ENCODE results near the gene POLR2J3.
"Not testable (repeated sequence)": the region's sequence is repeated elsewhere in the genome, so short reads cannot be mapped to it uniquely, and the experiment has no call there.

Gene POLR2J3

DNA sequence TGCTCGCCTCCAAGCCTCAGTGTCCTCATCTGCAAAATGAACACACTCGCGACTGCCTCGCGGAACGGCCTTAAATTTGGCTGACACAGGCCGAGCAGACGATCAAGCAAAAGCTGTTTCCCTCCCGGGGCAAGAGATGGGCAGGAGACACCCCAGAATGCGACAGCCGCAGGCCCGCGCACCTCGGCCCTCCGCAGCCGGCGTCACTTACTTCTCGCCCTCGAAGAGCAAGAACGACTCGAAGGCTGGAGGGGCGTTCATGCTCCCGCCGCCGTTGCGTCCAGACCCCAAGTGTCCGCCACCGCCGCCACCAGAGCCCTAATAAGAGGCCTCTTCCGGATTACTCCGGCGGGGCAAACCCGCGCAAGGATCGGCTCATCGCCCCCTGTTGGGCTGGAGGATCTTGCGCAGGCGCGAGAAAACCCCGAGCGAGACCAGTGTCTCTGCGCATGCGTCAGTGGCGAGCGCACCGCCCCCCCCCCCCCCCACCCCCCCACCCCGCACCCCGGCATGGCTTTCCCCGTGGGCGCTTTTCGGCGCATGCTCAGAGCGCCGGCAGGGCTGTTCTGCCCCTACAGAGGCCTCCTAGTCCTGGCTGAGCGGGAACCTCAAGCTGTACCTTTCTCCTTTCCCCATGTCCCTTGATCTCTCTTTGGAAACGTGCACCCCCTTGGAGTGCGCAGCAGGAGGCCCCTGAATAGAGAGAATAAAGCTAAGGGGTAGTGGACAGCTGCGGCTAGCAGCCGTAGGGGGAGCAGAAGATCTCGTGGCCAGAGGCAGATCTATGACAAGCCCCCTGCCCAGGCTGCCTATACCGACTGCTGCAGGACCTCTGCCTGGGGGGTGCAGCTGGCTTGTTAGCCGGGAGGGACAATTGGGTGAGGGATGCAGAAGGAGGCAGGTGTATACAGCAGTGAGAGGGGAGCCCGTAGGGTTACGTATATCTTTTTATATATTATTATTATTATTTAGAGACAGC is at the start of gene POLR2J3:
Gene POLR2J3, minus strand, starts transcription at position 323 of the 979 bp plus-strand sequence. Its CDS starts 62 bp downstream, at position 261.
- peak; percentile 91 to 100 for DNase-seq (ENCODE audit: low read depth in 2 of 2)

DNA sequence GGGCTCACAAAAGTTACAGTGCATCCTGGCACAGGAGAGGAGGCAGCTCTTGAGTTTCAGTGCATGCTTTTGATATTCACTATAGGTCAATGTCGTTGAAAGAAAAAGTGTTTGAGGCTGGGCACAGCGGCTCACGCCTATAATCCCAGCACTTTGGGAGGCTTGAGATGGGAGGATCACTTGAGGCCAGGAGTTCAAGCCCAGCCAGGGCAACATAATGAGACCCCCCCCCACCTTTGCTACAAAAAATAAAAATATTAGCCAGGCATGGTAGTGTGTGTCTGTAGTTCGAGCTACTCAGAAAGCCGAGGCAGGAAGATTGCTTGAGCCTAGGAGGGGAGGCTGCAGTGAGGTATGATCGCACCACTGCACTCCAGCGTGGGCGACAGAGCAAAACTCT is 45.7 kb upstream of the POLR2J3 start:
- DNase-seq (ENCODE audit: low read depth in 2 of 2) = not testable (repeated sequence)

DNA sequence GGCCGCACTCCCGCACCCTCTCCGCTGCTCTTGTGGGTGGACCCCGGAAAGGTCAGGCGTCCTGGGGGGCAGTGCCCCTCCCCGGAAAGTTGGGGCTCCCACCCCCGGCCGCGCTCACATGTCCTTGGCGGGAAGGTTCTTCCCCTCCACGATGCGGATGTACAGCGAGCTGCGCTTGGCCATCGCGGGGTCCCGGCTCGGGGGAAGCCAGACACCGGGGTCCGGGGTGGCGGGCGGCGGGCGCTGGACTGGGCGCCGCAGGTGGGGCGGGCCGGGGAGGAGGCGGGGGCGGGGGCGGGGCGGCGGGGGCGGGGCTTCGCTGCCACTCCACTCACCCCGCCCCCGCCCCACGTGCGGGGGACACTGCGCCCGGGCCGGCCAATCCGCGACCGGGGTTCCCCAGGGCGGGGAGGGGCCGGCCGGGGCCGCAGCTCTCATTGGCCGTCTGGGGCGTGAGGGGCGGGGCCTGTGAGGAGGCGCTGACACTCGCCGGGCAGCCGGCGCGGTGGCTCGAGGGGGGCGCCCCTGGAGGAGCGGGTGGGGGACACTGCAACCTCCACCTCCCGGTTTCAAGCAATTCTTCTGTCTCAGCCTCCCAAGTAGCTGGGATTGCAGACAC is 44.2 kb upstream of the POLR2J3 start, which contains the start of gene RASA4:
Gene RASA4, minus strand, starts transcription at position 250 of the 619 bp plus-strand sequence. Its CDS starts 67 bp downstream, at position 183.
- not testable (repeated sequence) for DNase-seq (ENCODE audit: low read depth in 2 of 2)

DNA sequence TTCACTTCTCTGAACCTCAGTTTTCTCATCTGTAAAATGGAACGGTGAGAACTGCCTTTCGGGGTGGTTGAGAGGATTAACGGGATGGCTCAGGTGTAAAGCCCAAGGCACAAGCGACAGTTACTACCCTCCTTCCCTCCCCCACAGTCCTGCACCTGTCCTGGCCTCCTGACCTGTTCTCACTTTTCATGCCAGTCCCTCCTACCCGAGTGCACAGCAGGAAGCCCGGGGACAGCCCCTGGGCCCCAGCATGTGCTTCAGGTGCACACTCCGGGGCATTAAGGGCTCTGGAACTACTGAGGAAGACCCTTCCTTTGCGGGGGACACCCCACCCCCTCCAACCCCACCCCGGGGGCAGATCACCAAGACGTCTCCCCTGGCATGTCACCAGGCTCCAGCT is 43.5 kb upstream of the POLR2J3 start:
- DNase-seq (ENCODE audit: low read depth in 2 of 2) = not testable (repeated sequence)

DNA sequence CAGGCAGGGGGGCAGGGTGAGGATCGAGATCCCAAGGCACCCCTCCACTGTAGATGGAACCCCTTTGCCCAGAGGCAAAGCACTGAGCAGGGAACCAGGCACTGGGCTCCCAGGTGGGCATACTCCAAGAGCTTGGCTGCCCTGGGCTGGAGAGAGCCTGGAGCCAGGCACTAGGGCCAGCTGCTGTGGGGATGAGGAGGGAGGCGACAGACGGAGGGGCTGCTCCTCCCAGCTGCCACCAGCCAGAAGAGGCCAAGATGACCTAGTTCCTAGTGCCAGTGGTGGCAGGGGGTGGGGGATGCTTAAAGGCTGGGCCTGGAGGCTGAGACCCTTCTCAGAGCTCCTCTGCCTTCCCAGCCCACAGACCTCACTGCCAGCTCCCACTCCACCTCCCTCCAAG is 42.5 kb upstream of the POLR2J3 start:
- DNase-seq (ENCODE audit: low read depth in 2 of 2) = not testable (repeated sequence)

DNA sequence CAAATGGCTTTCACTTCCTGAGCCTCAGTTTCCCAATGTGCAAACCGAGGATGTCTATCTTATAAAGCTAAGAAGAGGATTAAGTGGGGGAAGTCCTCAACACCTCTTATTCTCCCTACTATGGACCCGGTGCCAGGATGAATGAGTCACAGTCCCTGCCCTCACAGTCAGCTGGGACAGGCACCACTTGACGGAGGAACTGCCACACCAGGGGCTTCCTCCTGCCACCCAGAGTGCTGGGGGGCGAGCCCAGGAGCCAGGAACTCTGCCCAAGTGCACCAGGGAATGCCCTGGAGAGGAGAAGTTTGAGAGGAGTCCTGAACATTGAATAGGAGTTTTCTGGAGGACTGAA is 41.9 kb upstream of the POLR2J3 start:
- DNase-seq (ENCODE audit: low read depth in 2 of 2) = not testable (repeated sequence)

DNA sequence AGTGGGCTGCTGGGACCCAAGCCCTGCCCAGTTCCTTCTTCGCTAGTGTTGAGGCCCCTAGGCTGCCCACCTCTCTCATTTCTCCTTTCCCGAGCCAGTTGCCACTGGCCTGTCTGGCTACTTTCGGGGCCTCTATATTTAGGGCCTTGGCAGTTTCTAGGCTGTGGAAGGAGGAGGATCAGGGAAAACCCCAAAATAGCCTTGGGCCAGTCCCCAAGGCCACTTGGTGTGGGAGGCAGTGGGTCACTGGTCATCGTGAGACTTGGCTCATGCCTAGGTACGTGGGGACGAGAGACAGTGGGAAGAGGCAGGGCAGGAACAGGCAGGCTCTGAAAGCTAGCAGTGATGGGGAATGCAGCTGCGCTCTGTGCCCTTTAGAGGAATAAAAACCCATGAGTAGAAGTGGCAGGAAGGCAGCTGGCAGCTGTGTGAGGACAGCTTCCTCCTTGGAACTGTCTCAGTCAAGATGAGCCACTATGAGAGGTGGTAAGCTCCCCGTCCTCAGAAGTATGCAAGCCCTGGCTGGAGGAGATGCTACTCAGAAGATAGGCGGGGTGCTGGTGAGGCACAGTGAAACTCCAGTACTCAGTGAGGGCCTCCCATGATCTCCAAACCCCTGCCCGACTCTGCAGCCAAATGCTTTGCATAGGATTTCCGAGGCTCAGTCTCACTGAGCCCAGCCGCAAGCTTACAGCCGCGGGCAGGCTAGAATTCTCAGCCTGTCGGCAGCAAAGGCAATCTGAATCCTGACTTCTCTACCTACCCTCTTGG is 41.4 kb upstream of the POLR2J3 start:
- DNase-seq (ENCODE audit: low read depth in 2 of 2) = not testable (repeated sequence)

DNA sequence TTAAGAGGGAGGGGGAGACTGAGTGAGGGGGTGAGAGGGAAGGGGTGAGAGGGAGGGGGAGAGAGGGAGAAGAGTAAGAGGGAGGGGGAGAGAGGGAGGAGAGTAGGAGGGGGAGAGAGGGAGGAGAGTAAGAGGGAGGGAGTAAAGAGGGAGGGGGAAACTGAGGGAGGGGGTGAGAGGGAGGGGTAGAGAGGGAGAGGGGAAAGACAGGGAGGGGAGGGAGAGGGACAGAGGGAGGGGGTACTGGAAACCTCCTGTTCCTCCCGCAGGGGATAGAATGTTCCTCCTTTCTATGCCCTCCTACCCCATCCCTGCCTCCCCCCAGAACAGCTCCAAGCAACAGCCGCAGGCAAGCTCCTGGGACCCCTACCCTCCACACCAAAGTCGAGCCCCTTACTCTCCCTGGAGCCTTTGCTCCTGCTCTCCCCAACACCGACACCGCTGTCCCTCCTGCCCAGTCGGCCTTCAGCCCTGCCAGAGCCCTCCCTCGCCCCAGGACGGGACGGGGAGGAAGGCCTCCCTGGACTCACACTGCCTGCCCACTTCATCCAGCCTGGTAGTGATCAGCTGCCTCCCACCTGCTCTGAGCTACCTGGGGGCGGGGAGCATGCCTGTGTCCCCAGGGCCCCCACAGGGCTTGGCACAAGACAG is 39.4 kb upstream of the POLR2J3 start:
- not testable (repeated sequence) for DNase-seq (ENCODE audit: low read depth in 2 of 2)

DNA sequence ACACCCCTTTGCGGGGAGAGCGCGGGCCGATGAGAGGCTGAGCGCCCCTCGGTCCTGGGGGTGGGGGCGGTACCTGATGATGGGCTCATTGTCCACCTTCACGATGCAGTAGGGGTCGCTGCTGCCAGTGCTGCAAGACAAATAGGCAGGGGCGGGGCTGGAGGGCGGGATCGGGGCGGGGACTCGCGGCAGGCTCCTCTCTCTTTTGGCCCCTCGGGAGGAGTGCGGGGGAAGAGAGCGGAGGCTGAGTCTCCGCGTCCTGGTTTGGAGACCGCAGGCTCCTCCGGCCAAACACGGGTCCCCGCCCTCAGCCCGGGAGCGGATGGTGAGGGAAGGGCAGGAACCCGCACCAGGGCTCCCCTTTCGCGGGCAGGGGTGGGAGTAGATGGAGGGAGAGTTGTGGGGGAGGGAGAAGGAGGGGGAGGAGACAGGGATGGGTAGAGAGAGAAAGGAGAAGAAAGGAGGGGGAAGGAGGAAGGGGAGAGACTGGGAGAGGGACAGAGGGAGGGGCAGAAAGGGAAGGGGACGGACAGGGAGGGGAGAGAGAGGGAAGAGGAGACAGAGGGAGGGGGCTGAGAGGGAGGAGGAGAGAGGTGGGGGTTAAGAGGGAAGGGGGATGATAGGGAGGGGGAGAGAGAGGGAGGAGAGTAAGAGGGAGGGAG is 38.8 kb upstream of the POLR2J3 start:
- not testable (repeated sequence) for DNase-seq (ENCODE audit: low read depth in 2 of 2)

DNA sequence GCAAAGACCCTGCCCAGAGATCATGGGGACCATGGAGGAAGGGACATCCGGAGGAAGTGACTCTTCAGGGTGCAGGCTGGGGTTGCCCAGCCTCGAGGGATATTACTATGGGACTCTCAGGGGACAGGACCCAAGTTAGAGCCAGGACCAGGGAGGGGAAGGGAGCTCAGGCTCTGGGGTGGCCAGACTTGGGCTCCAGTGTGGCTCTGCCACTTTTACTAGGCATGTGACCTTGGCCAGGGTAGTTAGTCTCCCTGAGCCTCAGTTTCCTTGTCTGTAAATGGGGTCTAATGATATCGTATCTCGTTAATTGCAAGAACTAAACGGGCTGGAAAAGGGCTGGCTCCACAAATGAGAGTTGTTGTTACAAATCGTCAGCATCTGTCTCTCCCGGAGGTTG is 38.1 kb upstream of the POLR2J3 start:
- DNase-seq (ENCODE audit: low read depth in 2 of 2) = not testable (repeated sequence)

DNA sequence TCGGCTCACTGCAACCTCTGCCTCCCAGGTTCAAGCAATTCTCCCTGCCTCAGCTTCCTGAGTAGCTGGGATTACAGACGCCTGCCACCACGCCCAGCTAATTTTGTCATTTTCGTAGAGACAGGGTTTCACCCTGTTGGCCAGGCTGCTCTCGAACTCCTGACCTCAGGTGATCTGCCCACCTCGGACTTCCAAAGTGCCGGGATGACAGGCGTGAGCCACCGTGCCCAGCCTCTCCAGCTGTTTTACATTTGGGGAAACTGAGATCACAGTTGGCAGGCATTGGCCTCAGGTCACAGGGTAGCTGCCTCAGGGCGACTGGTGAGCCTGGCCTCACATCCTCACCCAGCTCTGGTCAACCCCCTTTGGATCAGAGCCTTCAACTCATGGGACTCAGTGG is 37.4 kb upstream of the POLR2J3 start:
- not testable (repeated sequence) for DNase-seq (ENCODE audit: low read depth in 2 of 2)

DNA sequence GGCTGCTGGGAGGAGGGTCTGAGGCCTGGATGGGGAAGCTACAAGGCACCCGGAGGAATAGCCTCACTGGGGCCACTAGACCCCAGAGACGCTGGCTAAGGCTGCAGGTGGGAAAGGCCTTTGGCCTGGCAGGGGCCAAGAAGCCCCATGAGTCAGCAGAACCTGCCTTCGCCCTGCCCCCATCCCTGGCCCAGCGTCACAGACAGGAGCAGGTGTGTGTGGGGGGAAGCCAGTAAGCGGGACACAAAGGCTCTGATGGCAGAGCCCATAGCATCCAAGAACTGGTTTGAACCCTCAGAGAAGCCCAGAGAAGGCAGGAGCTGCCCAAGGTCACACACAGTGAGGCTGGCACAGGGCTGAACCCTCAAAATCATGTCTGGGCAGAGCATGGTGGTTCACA is 34.5 kb upstream of the POLR2J3 start:
- DNase-seq (ENCODE audit: low read depth in 2 of 2) = not testable (repeated sequence)

DNA sequence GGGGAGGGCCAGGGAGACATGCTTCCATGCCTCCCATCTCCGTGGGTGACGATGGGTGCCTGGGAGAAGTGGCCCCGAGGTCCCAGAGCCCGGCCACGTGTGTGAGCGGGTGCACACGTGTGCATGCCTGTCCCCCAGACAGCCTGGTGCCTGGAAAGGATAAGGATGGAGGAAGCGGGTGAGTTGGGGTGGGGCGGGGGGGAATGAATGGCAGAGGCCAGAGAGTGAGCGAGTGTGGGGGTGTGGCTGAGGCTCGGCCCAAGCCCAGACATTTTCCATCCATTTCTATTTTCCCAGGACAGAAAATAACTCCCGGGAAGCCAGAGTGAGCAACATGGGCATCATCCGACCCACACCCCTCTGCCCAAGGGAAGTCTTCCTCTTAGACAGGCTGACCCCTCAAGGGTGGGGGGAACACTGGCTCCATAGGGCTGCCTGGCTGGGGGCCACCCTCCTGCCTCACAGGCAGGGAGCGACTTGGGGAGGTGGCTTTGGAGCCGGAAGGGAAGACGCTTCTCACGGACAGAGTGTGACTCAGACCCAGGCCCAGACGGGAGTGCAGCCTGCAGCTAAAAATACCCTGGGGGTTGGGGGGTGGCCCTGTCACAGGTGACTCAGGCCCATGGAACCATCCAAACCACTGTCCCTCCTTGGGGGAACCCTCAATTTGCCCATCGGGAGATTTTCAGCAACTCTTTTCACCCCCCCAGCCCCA is 32.2 kb upstream of the POLR2J3 start:
- not testable (repeated sequence) for DNase-seq (ENCODE audit: low read depth in 2 of 2)

DNA sequence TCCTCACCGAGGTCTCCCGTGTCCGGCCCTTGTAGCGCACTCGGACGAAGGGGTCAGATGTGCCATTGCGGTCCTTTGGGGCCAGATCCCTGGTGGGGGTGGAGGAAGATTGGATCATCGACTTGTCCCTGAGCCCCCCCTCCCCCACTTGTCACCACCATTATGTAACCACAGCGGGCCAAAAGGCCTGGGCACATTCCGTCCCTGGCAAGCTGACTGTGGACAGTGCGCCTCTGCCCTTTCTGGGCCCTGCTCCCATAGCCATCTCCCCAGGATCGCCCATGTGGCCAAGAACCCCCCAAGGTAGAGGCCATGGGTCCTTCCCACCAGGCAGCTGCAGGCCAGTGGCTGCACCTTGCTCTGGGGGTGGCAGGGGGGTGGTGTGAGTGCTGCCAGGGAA is 29.9 kb upstream of the POLR2J3 start:
- not testable (repeated sequence) for DNase-seq (ENCODE audit: low read depth in 2 of 2)

DNA sequence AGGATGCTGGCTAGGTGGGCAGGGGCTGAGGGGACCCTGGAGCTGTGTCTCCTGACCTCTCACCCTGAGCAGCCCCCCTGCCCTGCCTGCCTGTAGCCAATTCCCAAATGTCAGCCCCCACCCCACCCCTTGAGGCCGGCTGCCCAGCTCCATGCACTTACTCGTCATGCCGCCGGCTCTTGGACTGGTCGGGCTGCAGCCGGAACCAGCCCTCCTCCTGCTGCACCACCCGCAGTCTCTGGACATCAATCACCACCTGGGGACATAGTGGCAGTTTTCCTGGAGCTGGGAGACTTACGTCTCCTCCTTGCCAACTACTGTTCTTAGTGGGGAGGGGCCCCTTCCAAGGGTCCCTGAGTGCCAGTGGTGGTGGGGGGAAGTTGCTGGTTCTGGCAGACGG is 27.3 kb upstream of the POLR2J3 start:
- not testable (repeated sequence) for DNase-seq (ENCODE audit: low read depth in 2 of 2)

DNA sequence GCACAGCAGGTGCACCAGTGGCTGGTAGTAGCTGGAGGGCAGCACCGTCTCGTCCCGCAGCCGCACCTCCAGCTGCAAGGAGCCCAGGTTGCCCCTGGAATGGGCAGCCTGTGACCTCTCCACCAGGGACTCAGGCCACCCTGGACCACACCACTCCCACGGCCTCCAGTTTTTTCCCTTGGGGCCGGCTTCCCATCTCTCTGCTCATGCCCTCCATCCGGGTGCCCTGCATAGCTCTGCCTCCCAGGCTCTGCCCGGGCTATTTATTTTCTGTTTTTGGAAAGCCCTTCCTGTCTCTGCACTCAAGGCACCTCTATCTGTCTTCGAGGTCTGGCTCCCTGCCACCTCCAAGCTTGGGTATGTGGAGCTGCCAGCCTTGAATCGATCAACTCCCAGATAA is 23.7 kb upstream of the POLR2J3 start:
- not testable (repeated sequence) for DNase-seq (ENCODE audit: low read depth in 2 of 2)

DNA sequence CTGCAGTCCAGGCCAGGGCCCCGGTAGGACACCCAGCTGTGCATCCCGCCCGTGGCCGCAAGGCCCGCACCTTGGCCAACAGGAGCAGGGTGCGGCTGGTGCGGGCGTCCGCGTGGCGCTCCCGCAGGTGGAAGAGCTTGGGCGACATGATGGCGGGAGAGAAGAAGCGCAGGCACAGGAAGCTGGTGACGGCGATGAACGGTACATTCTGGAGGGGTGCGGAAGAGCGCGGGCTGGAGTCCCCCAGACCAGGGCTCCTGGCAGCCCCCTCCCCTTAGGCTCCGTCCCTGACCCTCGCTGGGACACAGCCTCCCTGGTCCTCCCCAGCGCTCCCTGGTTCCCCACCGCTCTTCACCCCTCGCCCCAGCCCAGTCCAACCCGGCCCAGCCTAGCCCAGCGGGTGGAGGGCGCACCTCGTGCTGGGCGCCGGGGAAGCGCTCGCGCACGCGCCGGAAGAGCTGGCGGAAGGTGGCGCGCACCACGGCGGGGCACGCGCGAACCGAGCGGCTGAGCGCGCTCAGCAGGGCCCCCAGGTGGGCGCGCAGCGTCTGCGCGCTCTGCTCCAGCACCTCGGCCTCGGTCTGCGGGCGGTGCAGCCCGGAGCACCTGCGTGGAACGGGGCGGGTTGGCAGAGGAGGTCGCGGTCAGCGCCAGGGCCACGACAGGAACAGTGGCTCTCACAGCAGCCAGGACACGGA is 21.4 kb upstream of the POLR2J3 start:
- DNase-seq (ENCODE audit: low read depth in 2 of 2) = not testable (repeated sequence)

DNA sequence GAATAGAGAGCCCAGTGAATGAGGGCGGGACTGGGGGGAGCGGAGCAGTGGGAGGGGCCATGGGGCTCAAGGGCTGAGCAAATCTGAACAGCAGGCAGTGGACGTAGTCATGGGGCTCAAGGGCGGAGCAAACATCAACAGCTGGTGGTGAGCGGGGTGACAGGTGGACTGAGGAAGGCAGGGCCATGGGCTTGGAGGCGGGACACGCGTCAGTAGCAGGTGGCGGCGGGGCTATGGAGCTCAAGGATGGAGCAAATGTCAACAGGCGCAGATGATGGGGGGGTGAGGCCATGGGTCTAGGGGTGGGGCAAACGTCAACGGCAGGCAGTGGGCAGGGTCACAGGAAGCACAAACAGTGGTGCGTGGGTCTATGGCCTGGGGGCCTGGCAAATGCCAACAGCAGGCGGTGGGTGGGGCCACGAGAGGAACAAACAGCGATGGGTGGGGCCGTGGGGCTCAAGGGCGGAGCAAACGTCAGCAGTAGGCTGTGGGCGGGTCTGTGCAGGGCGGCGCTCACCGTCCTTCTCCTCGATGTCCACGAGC is 20.2 kb upstream of the POLR2J3 start:
- DNase-seq (ENCODE audit: low read depth in 2 of 2) = peak in 1 of 2 donors; percentile 10

DNA sequence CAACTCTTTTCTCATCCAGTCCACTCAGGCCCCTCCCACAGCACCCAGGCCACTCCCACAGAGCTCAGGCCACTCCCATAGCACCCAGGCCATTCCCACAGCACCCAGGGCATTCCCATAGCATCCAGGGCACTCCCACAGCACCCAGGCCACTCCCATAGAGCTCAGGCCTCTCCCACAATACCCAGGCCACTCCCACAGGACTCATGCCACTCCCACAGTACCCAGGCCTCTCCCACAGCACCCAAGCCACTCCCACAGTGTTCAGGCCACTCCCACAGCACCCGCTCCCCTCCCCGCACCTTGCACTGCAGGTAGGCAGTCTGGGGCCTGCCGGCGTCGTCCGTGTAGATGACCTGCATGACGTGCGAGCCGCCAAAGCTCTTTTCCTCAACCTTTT is 17.5 kb upstream of the POLR2J3 start:
- not testable (repeated sequence) for DNase-seq (ENCODE audit: low read depth in 2 of 2)

All from stimulated activated CD8-positive, alpha-beta memory T cell treated with anti-CD3 and anti-CD28 coated beads, Interleukin-15, amount 100 ng/mL, for 48 hours (primary cell).